GM12878 (cell line): Measurements from ENCODE around the gene ARHGAP30. TPM values are rescaled to one million over a fixed set of nuclear protein-coding genes. Genes with fewer than 3 reads are reported as not detected.

Experiments used
- ATAC-seq: fragments of 200-7000 bp; cut with Tn5 transposase; 3 replicates; pipeline ENCODE4 v1.9.1; 2020; ENCODE audit warnings: mild to moderate bottlenecking, moderate library complexity
- BruUV-seq: library from RNA; stranded (reverse); fragments of 400-500 nt; replicated peaks from 2 replicates; lab custom pipeline; 2021; lab: Mats Ljungman, UMichigan
- CTCF ChIA-PET: fragments of 300-600 bp; sonication (Branson Sonifier 250); formaldehyde crosslinking; extraction: SDS; loops from one replicate; lab custom pipeline; 2021; ENCODE audit warnings: inconsistent platforms; lab: Yijun Ruan, JAX
- POLR2A ChIA-PET: fragments of 350-600 bp; formaldehyde crosslinking; extraction: SDS; loops from one replicate; lab custom pipeline; 2021; ENCODE audit warnings: inconsistent platforms; lab: Charles Lee
- RAD21 ChIA-PET: fragments of 300-600 bp; sonication (Branson Sonifier 250); formaldehyde crosslinking; loops from one replicate; lab custom pipeline; 2023; ENCODE audit warnings: antibody characterized with exemption; ENCODE audit not compliant: unreplicated experiment; lab: Charles Lee
- SMC1A ChIA-PET: fragments of 300-600 bp; sonication (Branson Sonifier 250); formaldehyde crosslinking; loops from one replicate; lab custom pipeline; 2023; ENCODE audit not compliant: unreplicated experiment, uncharacterized antibody; lab: Charles Lee
- DNase-seq: peaks from one replicate; pipeline ENCODE4 v3.0.0-alpha.2; 2011; ENCODE audit warnings: low read depth, low spot score
- FAIRE-seq: peaks from 3 replicates; lab custom pipeline; 2011; peaks lifted over from hg19 to GRCh38; lab: Jason Lieb, UNC
- H2AFZ ChIP-seq: 2 replicates; pipeline ENCODE4 v1.6.0; 2011; ENCODE audit warnings: low read depth, low read length, control low read depth; ENCODE audit not compliant: control insufficient read depth
- H3K27ac ChIP-seq: 2 replicates; pipeline ENCODE4 v1.5.1; 2011; ENCODE audit warnings: control low read depth; ENCODE audit not compliant: control insufficient read depth, insufficient read depth
- H3K27me3 ChIP-seq, 2 experiments: replicated peaks in 1 of 2; 2 replicates each; pipeline versions ENCODE4 v1.6.0 to v1.6.1; 2011; ENCODE audit warnings: low read length in 1 of 2; ENCODE audit not compliant: control insufficient read depth in 2 of 2, insufficient read depth in 2 of 2
- H3K36me3 ChIP-seq, 2 experiments: 2 replicates each; pipeline ENCODE4 v1.5.1; 2011; ENCODE audit warnings: low read length in 1 of 2; ENCODE audit not compliant: control insufficient read depth in 2 of 2, insufficient read depth in 2 of 2
- H3K4me1 ChIP-seq: 2 replicates; pipeline ENCODE4 v1.6.1; 2011; ENCODE audit warnings: mild to moderate bottlenecking, low read length, moderate library complexity, mixed read lengths; ENCODE audit not compliant: control insufficient read depth, insufficient read depth
- H3K4me2 ChIP-seq: 2 replicates; pipeline ENCODE4 v1.6.0; 2011; ENCODE audit warnings: control low read depth; ENCODE audit not compliant: control insufficient read depth, insufficient read depth
- H3K4me3 ChIP-seq: fragments of 200-600 bp; sonication (generic); 2 replicates; pipeline ENCODE4 v1.5.1; 2016
- H3K79me2 ChIP-seq: 2 replicates; pipeline ENCODE4 v1.6.0; 2011; ENCODE audit warnings: low read length; ENCODE audit not compliant: control insufficient read depth, insufficient read depth
- H3K9ac ChIP-seq: 2 replicates; pipeline ENCODE4 v1.8.0; 2011; ENCODE audit warnings: low read length, control low read depth, mixed read lengths; ENCODE audit not compliant: control insufficient read depth, insufficient read depth
- H3K9me3 ChIP-seq: replicated peaks from 3 replicates; pipeline ENCODE4 v1.5.1; 2011; ENCODE audit warnings: mild to moderate bottlenecking, low read length; ENCODE audit not compliant: control insufficient read depth, insufficient read depth
- H4K20me1 ChIP-seq: 2 replicates; pipeline ENCODE4 v1.6.0; 2011; ENCODE audit not compliant: control insufficient read depth, insufficient read depth
- BHLHE40 ChIP-seq, 2 experiments: fragments of 450-650 bp in 1 of 2; IDR thresholded peaks; 2 replicates each; pipeline ENCODE4 v1.6.1; 2011 to 2017; ENCODE audit warnings: low read depth in 2 of 2, borderline replicate concordance in 1 of 2, improper control_type of control experiment in 1 of 2, low read length in 1 of 2, mild to moderate bottlenecking in 1 of 2
- CHD1 ChIP-seq: IDR thresholded peaks from 2 replicates; pipeline ENCODE4 v1.6.1; 2012; ENCODE audit warnings: low read depth, low read length, improper control_type of control experiment
- CHD2 ChIP-seq: IDR thresholded peaks from 2 replicates; pipeline ENCODE4 v1.6.1; 2011; ENCODE audit warnings: low read depth, low read length, improper control_type of control experiment, borderline replicate concordance
- E4F1 ChIP-seq: fragments of 450-650 bp; IDR thresholded peaks from 2 replicates; pipeline ENCODE4 v1.6.1; 2018; ENCODE audit warnings: borderline replicate concordance, mild to moderate bottlenecking; ENCODE audit not compliant: partially characterized antibody
- HDGF ChIP-seq: fragments of 450-650 bp; IDR thresholded peaks from 2 replicates; pipeline ENCODE4 v1.6.1; 2016; ENCODE audit warnings: antibody characterized with exemption
- NRF1 ChIP-seq: conservative IDR thresholded peaks from 2 replicates; pipeline ENCODE4 v1.6.1; 2011; ENCODE audit warnings: mild to moderate bottlenecking, low read depth, low read length, improper control_type of control experiment
- PAX8 ChIP-seq: fragments of 450-650 bp; IDR thresholded peaks from 2 replicates; pipeline ENCODE4 v1.6.1; 2017; ENCODE audit warnings: mild to moderate bottlenecking, moderate library complexity
- RCOR1 ChIP-seq: conservative IDR thresholded peaks from 2 replicates; pipeline ENCODE4 v1.6.1; 2012; ENCODE audit warnings: low read depth, low read length, improper control_type of control experiment
- SP1 ChIP-seq: IDR thresholded peaks from one replicate; pipeline ENCODE4 v1.6.1; 2011; ENCODE audit warnings: low read depth, low read length
- USF2 ChIP-seq: IDR thresholded peaks from 2 replicates; pipeline ENCODE4 v1.6.1; 2011; ENCODE audit warnings: low read depth, low read length, improper control_type of control experiment, borderline replicate concordance
- WGBS: methylation state at CpG from one replicate; pipeline ENCODE4 v1.1.6; 2016; ENCODE audit warnings: low lambda C conversion rate; ENCODE audit not compliant: insufficient replicate concordance, insufficient coverage; ENCODE audit errors: missing lambda C conversion rate; 5-methylcytosine and 5-hydroxymethylcytosine counted together
- in situ Hi-C: fragments of 300-500 bp; cut with MboI; formaldehyde crosslinking; loops from 9 replicates; pipeline ENCODE4 v1.14.3; 2018; ENCODE audit warnings: mixed read lengths
- intact Hi-C: fragments of 100-400 bp; cut with micrococcal nuclease; formaldehyde crosslinking; loops from one replicate; pipeline ENCODE4 v1.14.2; 2022; ENCODE audit not compliant: unreplicated experiment
- polyA plus RNA-seq, 11 experiments: library from polyadenylated mRNA; depleted of rRNA in 4 of 11; unstranded in 6 of 11; stranded (reverse) in 5 of 11; fragments of >200 nt; fragmentation: Nextera tagmentation in 4 of 11; fragmentation: Illumina TruSeq in 1 of 11; extraction: Ambion mirVana in 4 of 11; extraction: Trizol in 1 of 11; gene quantifications; 1 replicate in 1 of 11; 2 replicates in 10 of 11; pipeline versions ENCODE4 v1.2.1 to v1.2.3, GENCODE V29; 2011 to 2016; ENCODE audit warnings: inconsistent platforms in 2 of 11, missing spikeins in 2 of 11, low read depth in 1 of 11
- total RNA-seq, 4 experiments: library from RNA; depleted of rRNA in 3 of 4; stranded (reverse); fragments of >200 nt in 3 of 4; fragmentation: Illumina TruSeq in 1 of 4; extraction: Trizol in 1 of 4; gene quantifications; 2 replicates each; pipeline versions ENCODE4 v1.2.1 to v1.2.3, GENCODE V29; 2013 to 2021

ARHGAP30 gene
- total and polyA plus RNA-seq, 10 of the 15 experiments (the other 5 are each of a cell fraction or from before 2014, with no cell fraction given): 12.9 to 143 (median 76.3) TPM

GRCh38 chr1:161076410-161076809 lies 6.7 kb upstream of the ARHGAP30 start (continued):
- TF ChIP-seq E4F1: no peak
- TF ChIP-seq USF2: no peak
- TF ChIP-seq RCOR1: no peak
- no peak for TF ChIP-seq CHD1
- no peak for TF ChIP-seq HDGF
- TF ChIP-seq PAX8: no peak

GRCh38 chr1:161074676-161075368 lies 5.1 kb upstream of the ARHGAP30 start:
- SMC1A ChIA-PET: interaction anchor here (0.8 to 1.3 kb wide), 2 partner anchors 23 to 77 kb away, joined by 3 to 5 read pairs; partner anchors contain the start of gene KLHDC9
- POLR2A ChIA-PET: interaction anchor here (0.6 kb wide), 1 partner anchor 196 kb away, joined by 3 read pairs; no protein-coding TSS in a partner anchor

More at GRCh38 chr1:161074676-161075368, 5.1 kb upstream of the ARHGAP30 start:
- FAIRE-seq: no peak
- Histone ChIP-seq H3K27ac (no peak overlapping the region), H3K4me2 (no peak overlapping the region), H3K4me3 (no peak overlapping the region), H3K36me3 (no peaks in the 10 kb centered on the region), H3K27me3 (no peaks in the 10 kb centered on the region), H4K20me1 (no peaks in the 10 kb centered on the region), H3K9me3 (no peaks in the 10 kb centered on the region), H3K4me1 (peaks cover 11% of the 10 kb centered on the region), H3K79me2 (peaks cover 2% of the 10 kb centered on the region; the same call in 1 of the 2 replicates), H3K9ac (no peak overlapping the region), H2AFZ (no peak overlapping the region)
- intact Hi-C loops (no loop called here), in situ Hi-C loops (no loop called here)
- DNase-seq: no peak
- TF ChIP-seq CHD2: no peak
- no peak for TF ChIP-seq BHLHE40 (IDR thresholded peaks at IDR 0.05; ENCODE audit: borderline replicate concordance in 1 of 2, low read depth in 2 of 2, low read length in 1 of 2)
- TF ChIP-seq SP1: no peak
- TF ChIP-seq NRF1: no peak
- ChIA-PET CTCF (interaction anchor here (0.7 to 1.5 kb wide), 3 partner anchors 20 to 560 kb away, joined by 3 to 4 read pairs (median 3); no protein-coding TSS in a partner anchor), RAD21 (interaction anchor here (0.8 to 1.3 kb wide), 2 partner anchors 30 to 54 kb away, joined by 3 read pairs; partner anchors contain the start of gene F11R)
- 53% methylated on average over 12 of the region's 12 CpGs for WGBS
- no TSS peak for BruUV-seq
- no peak for ATAC-seq
